ENCODE results near the gene EPS8L3. TPM values are rescaled to one million over a fixed set of nuclear protein-coding genes. Genes with fewer than 3 reads are reported as not detected.
"Not testable (repeated sequence)": the region's sequence is repeated elsewhere in the genome, so short reads cannot be mapped to it uniquely, and the experiment has no call there.

EPS8L3 gene
- total RNA-seq, 1 experiment from 2014 or later = 0.17 TPM

GRCh38 chr1:109799445-109799844 is 35.7 kb upstream of the EPS8L3 start:
- no peak overlapping the region for H3K4me3 Mint-ChIP-seq
- TF ChIP-seq ZNF219 (CRISPR knock-in tag; IDR thresholded peaks at IDR 0.05; ENCODE audit: borderline replicate concordance) = no peak
- no peak for TF ChIP-seq ELF4 (CRISPR knock-in tag; IDR thresholded peaks at IDR 0.05; ENCODE audit: low read depth)
- no peak for TF ChIP-seq NFE2L1 (CRISPR knock-in tag; IDR thresholded peaks at IDR 0.05)
- TF ChIP-seq NR1H2 (CRISPR knock-in tag; IDR thresholded peaks at IDR 0.05) = no peak
- no peak for TF ChIP-seq ZNF232 (CRISPR knock-in tag; IDR thresholded peaks at IDR 0.05)
- TF ChIP-seq ZNF121 (CRISPR knock-in tag; IDR thresholded peaks at IDR 0.05) = no peak
- no peak for TF ChIP-seq EMX1 (CRISPR knock-in tag; IDR thresholded peaks at IDR 0.05)
- TF ChIP-seq NR2C2 (CRISPR knock-in tag; IDR thresholded peaks at IDR 0.05) = no peak
- TF ChIP-seq MAX (CRISPR knock-in tag; IDR thresholded peaks at IDR 0.05) = no peak
- no peak for TF ChIP-seq IRF1 (CRISPR knock-in tag; IDR thresholded peaks at IDR 0.05)
- no peak for TF ChIP-seq USF1 (CRISPR knock-in tag; IDR thresholded peaks at IDR 0.05)
- TF ChIP-seq ESRRA (CRISPR knock-in tag; IDR thresholded peaks at IDR 0.05; ENCODE audit: borderline replicate concordance) = no peak
- TF ChIP-seq RELA (CRISPR knock-in tag; IDR thresholded peaks at IDR 0.05; ENCODE audit: borderline replicate concordance) = no peak
- no peak for TF ChIP-seq ZBTB21 (CRISPR knock-in tag; IDR thresholded peaks at IDR 0.05; ENCODE audit: borderline replicate concordance)
- TF ChIP-seq PREB (CRISPR knock-in tag; IDR thresholded peaks at IDR 0.05; ENCODE audit: borderline replicate concordance) = no peak
- TF ChIP-seq JUN (CRISPR knock-in tag; IDR thresholded peaks at IDR 0.05) = no peak
- TF ChIP-seq CDX4 (CRISPR knock-in tag; IDR thresholded peaks at IDR 0.05; ENCODE audit: borderline replicate concordance) = no peak
- no peak for TF ChIP-seq ZNF532 (CRISPR knock-in tag; IDR thresholded peaks at IDR 0.05; ENCODE audit: borderline replicate concordance)
- no peak for TF ChIP-seq ATF1 (CRISPR knock-in tag; IDR thresholded peaks at IDR 0.05)
- TF ChIP-seq SOX15 (CRISPR knock-in tag; IDR thresholded peaks at IDR 0.05) = no peak
- H3K4me1 Mint-ChIP-seq = no peaks in the 10 kb centered on the region
- no peaks in the 10 kb centered on the region for H3K36me3 Mint-ChIP-seq
- DNase-seq (ENCODE audit: low spot score) (no peak), ATAC-seq (no peak)
- H3K27ac Mint-ChIP-seq = no peak overlapping the region
- no peaks in the 10 kb centered on the region for H3K27me3 Mint-ChIP-seq (ENCODE audit: low read depth)
- ChIA-PET CTCF (no interaction called here), POLR2A (no interaction called here)
- no peaks in the 10 kb centered on the region for H3K9me3 Mint-ChIP-seq

- ATAC-seq; DNase-seq (ENCODE audit: low spot score); H3K4me3 Mint-ChIP-seq; H3K27me3 Mint-ChIP-seq (ENCODE audit: low read depth); H3K36me3 Mint-ChIP-seq; H3K9me3 Mint-ChIP-seq; POLR2A ChIA-PET; H3K27ac Mint-ChIP-seq: not testable (repeated sequence)
- peaks cover 16% of the 10 kb centered on the region for H3K4me1 Mint-ChIP-seq
- CTCF ChIA-PET = interaction anchor here (0.8 to 1.0 kb wide), 2 partner anchors 8 to 157 kb away, joined by 3 read pairs; no protein-coding TSS in a partner anchor
Observed at GRCh38 chr1:109797303-109797595, 33.5 kb upstream of the EPS8L3 start.
